GM21515 (cell line): ENCODE data around the gene FBXL7.

Experiments used
- ATAC-seq: cut with Tn5 transposase; IDR thresholded peaks from one replicate; pipeline ENCODE4 v1.9.1; 2021; ENCODE audit not compliant: unreplicated experiment

FBXL7 gene

GRCh38 chr5:15575666-15576065 is 75.7 kb downstream of the FBXL7 start:
- ATAC-seq: no peak

GRCh38 chr5:15577132-15577531 is 77.2 kb downstream of the FBXL7 start:
- no peak for ATAC-seq

GRCh38 chr5:15577831-15578230 is 77.9 kb downstream of the FBXL7 start:
- ATAC-seq: no peak

GRCh38 chr5:15579193-15579990 is 79.4 kb downstream of the FBXL7 start:
- no peak for ATAC-seq

- ATAC-seq: no peak
Observed at GRCh38 chr5:15584528-15584927, 84.5 kb downstream of the FBXL7 start.

- no peak for ATAC-seq
Observed at GRCh38 chr5:15585128-15585527, 85.1 kb downstream of the FBXL7 start.

GRCh38 chr5:15585841-15586591 is 86.0 kb downstream of the FBXL7 start:
- ATAC-seq: no peak

- ATAC-seq: no peak
Observed at GRCh38 chr5:15587916-15588315, 87.9 kb downstream of the FBXL7 start.

GRCh38 chr5:15592728-15593127 is 92.7 kb downstream of the FBXL7 start:
- ATAC-seq: no peak

- ATAC-seq: no peak
Observed at GRCh38 chr5:15594977-15595568, 95.1 kb downstream of the FBXL7 start.

GRCh38 chr5:15595929-15596328 is 95.9 kb downstream of the FBXL7 start:
- ATAC-seq: no peak

GRCh38 chr5:15596936-15597335 is 97.0 kb downstream of the FBXL7 start:
- ATAC-seq: no peak

GRCh38 chr5:15597804-15598203 is 97.8 kb downstream of the FBXL7 start:
- ATAC-seq: no peak

- ATAC-seq: no peak
Observed at GRCh38 chr5:15598294-15598902, 98.4 kb downstream of the FBXL7 start.

- no peak for ATAC-seq
Observed at GRCh38 chr5:15600035-15600434, 100.1 kb downstream of the FBXL7 start.

- no peak for ATAC-seq
Observed at GRCh38 chr5:15601274-15601673, 101.3 kb downstream of the FBXL7 start.

GRCh38 chr5:15601853-15602252 is 101.9 kb downstream of the FBXL7 start:
- ATAC-seq: no peak

GRCh38 chr5:15604986-15605385 is 105.0 kb downstream of the FBXL7 start:
- ATAC-seq: no peak

GRCh38 chr5:15606197-15606596 is 106.2 kb downstream of the FBXL7 start:
- ATAC-seq: no peak

GRCh38 chr5:15607076-15607475 is 107.1 kb downstream of the FBXL7 start:
- no peak for ATAC-seq

GRCh38 chr5:15609076-15609725 is 109.2 kb downstream of the FBXL7 start:
- no peak for ATAC-seq
